Neural progenitor cell (in vitro differentiated cells): ENCODE results near the gene CRIP3. TPM values are rescaled to one million over a fixed set of nuclear protein-coding genes. Genes with fewer than 3 reads are reported as not detected.
A peak's percentile ranks its signal among the peaks of the same experiment; 100 is the strongest.
"Not testable (repeated sequence)": the region's sequence is repeated elsewhere in the genome, so short reads cannot be mapped to it uniquely, and the experiment has no call there.

Experiments used
- DNase-seq: peaks from one replicate; pipeline ENCODE4 v3.0.0-alpha.2; 2016; ENCODE audit warnings: low spot score
- H2AFZ ChIP-seq: fragments of 200-600 bp; sonication (generic); replicated peaks from 2 replicates; pipeline ENCODE4 v1.6.1; 2016; ENCODE audit warnings: antibody characterized with exemption
- H3F3A ChIP-seq: fragments of 200-600 bp; sonication (generic); 2 replicates; pipeline ENCODE4 v1.6.1; 2016; ENCODE audit warnings: antibody characterized with exemption, low read depth
- H3K27ac ChIP-seq: fragments of 200-600 bp; sonication (generic); 2 replicates; pipeline ENCODE4 v1.5.1; 2016; ENCODE audit warnings: mild to moderate bottlenecking
- H3K27me3 ChIP-seq: fragments of 200-600 bp; sonication (generic); 2 replicates; pipeline ENCODE4 v1.6.1; 2016; ENCODE audit warnings: mild to moderate bottlenecking, moderate library complexity
- H3K36me3 ChIP-seq: fragments of 200-600 bp; sonication (generic); 2 replicates; pipeline ENCODE4 v1.5.1; 2016
- H3K4me1 ChIP-seq: fragments of 200-600 bp; sonication (generic); 2 replicates; pipeline ENCODE4 v1.6.1; 2016; ENCODE audit warnings: mixed run types
- H3K4me2 ChIP-seq: fragments of 200-600 bp; sonication (generic); 2 replicates; pipeline ENCODE4 v1.6.1; 2016
- H3K4me3 ChIP-seq: fragments of 200-600 bp; sonication (generic); 2 replicates; pipeline ENCODE4 v1.5.1; 2016
- H3K79me2 ChIP-seq: fragments of 200-600 bp; sonication (generic); 2 replicates; pipeline ENCODE4 v1.6.1; 2016; ENCODE audit warnings: low read depth
- H3K9ac ChIP-seq: fragments of 200-600 bp; sonication (generic); 2 replicates; pipeline ENCODE4 v1.6.1; 2016
- H3K9me3 ChIP-seq: fragments of 200-600 bp; sonication (generic); 2 replicates; pipeline ENCODE4 v1.5.1; 2016; ENCODE audit warnings: low read depth
- H4K20me1 ChIP-seq: fragments of 200-600 bp; sonication (generic); 2 replicates; pipeline ENCODE4 v1.6.1; 2016; ENCODE audit warnings: low read depth
- H3K27ac Mint-ChIP-seq: 3 replicates; pipeline ENCODE4 v1.8.0; 2021; ENCODE audit warnings: mixed read lengths
- H3K27me3 Mint-ChIP-seq: 2 replicates; pipeline ENCODE4 v1.8.0; 2022; ENCODE audit warnings: low read depth, mild to moderate bottlenecking, inconsistent platforms, moderate library complexity, mixed read lengths; ENCODE audit not compliant: insufficient read depth
- H3K36me3 Mint-ChIP-seq: 3 replicates; pipeline ENCODE4 v1.8.0; 2021; ENCODE audit warnings: mixed read lengths
- H3K4me1 Mint-ChIP-seq: 3 replicates; pipeline ENCODE4 v1.8.0; 2021; ENCODE audit warnings: mixed read lengths
- H3K4me3 Mint-ChIP-seq: 3 replicates; pipeline ENCODE4 v1.8.0; 2021; ENCODE audit warnings: mild to moderate bottlenecking, moderate library complexity, mixed read lengths
- H3K9me3 Mint-ChIP-seq: 3 replicates; pipeline ENCODE4 v1.8.0; 2020; ENCODE audit warnings: mixed read lengths
- CTCF ChIP-seq: fragments of 200-600 bp; sonication (generic); IDR thresholded peaks from 2 replicates; pipeline ENCODE4 v1.5.1; 2017; ENCODE audit warnings: antibody characterized with exemption, mild to moderate bottlenecking
- EZH2 ChIP-seq: fragments of 200-600 bp; sonication (generic); IDR thresholded peaks from 2 replicates; pipeline ENCODE4 v1.6.1; 2017; ENCODE audit warnings: antibody characterized with exemption, mild to moderate bottlenecking, moderate library complexity
- EZH2phosphoT487 ChIP-seq: fragments of 200-600 bp; sonication (generic); IDR thresholded peaks from 2 replicates; pipeline ENCODE4 v1.6.1; 2017; ENCODE audit warnings: antibody characterized with exemption
- total RNA-seq: library from RNA; depleted of rRNA; stranded (reverse); fragments of >200 nt; gene quantifications from 2 replicates; pipeline ENCODE4 v1.2.3, GENCODE V29; 2015; ENCODE audit warnings: low replicate concordance

CRIP3 gene
- total RNA-seq: 21.3 and 35.4 TPM in 2 replicates

- Mint-ChIP-seq H3K27ac (no peak within 1 kb of the TSS), H3K9me3 (no peaks in the 10 kb centered on the region), H3K27me3 (peaks cover 15% of the 10 kb centered on the region), H3K36me3 (no peaks in the 10 kb centered on the region), H3K4me1 (peaks cover 7% of the 10 kb centered on the region), H3K4me3 (peak within 1 kb of the TSS; percentile 81)
- peak; percentile 90 for DNase-seq
- Histone ChIP-seq H3F3A (no peaks in the 10 kb centered on the region), H3K4me1 (peaks cover 9% of the 10 kb centered on the region), H3K4me2 (peak within 1 kb of the TSS; percentile 78), H3K9ac (no peak within 1 kb of the TSS), H3K36me3 (no peaks in the 10 kb centered on the region), H3K9me3 (no peaks in the 10 kb centered on the region), H3K27me3 (no peaks in the 10 kb centered on the region), H2AFZ (peak within 1 kb of the TSS; percentile 92), H3K79me2 (no peaks in the 10 kb centered on the region), H3K27ac (no peak within 1 kb of the TSS), H4K20me1 (no peaks in the 10 kb centered on the region), H3K4me3 (peak within 1 kb of the TSS; percentile 44)
- TF ChIP-seq EZH2phosphoT487 (no peak), EZH2 (no peak), CTCF (peak; percentile 39)
These were observed at the start of gene CRIP3 for GRCh38 chr6:43308101-43308989. TSS of gene CRIP3 (minus strand) at chr6:43308826. CDS start at chr6:43308792, 34 bp downstream.

DNA sequence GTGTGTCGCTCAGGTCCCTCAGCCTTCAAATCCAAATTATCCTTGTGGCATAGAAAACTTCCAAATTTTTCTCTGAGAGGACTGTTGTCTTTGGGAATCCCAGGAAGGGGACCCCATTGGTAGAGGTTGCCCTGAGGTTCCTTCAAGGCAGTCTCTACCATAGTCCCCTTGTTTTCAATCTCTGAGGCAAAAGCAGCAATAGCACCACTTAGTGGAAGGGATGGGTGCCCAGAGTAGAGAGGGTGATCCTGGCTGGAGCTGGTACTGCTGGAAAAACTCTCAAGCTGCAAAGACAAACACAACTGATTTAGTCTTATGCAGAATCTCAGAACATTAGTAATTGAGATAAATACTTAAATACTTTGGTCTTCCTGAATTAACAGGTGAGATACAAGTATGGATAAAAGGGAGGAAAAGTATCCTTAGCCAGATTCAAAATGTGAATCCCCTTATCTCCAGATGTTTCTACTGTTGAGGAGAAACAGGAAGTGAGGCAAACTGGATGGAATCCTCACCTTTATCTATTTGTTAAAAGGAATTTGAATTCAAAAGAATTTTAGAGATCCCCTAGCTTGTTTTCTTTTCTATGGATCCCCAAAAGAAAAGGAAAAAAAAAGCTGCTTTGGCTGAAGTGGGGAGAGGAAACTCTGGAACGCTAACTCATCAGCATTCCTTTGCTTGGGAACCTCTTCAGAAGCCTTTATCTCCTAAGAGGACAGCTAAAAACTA lies 47.4 kb upstream of the CRIP3 start:
- Histone ChIP-seq H3K9ac (no peak overlapping the region), H3K4me1 (no peaks in the 10 kb centered on the region), H3K4me2 (no peak overlapping the region), H3K9me3 (no peaks in the 10 kb centered on the region), H4K20me1 (no peaks in the 10 kb centered on the region), H3K79me2 (no peaks in the 10 kb centered on the region), H3K27me3 (no peaks in the 10 kb centered on the region), H3K27ac (no peak overlapping the region), H2AFZ (no peak overlapping the region), H3K36me3 (no peaks in the 10 kb centered on the region), H3K4me3 (no peak overlapping the region), H3F3A (no peaks in the 10 kb centered on the region)
- H3K27ac Mint-ChIP-seq: no peak overlapping the region
- H3K36me3 Mint-ChIP-seq: peaks cover 44% of the 10 kb centered on the region
- no peak overlapping the region for H3K4me3 Mint-ChIP-seq
- peaks cover 2% of the 10 kb centered on the region for H3K27me3 Mint-ChIP-seq
- DNase-seq: peak; percentile 31
- TF ChIP-seq CTCF (peak; percentile 46), EZH2phosphoT487 (no peak)
- H3K4me1 Mint-ChIP-seq: no peaks in the 10 kb centered on the region
- H3K9me3 Mint-ChIP-seq: no peaks in the 10 kb centered on the region

DNA sequence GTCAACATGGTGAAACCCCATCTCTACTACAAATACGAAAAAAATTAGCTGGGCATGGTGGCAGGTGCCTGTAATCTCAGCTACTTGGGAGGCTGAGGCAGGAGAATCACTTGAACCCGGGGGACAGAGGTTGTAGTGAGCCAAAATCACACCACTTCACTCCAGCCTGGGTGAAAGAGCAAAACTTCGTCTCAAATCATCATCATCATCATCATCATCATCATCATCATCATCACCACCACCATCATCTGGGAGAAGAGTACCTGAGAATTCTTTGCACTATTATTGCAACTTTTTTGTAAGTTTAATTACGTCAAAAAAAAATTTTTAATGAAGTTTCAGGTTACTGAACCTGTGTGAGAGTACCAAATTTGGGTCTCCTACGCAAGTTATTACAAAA lies 43.3 kb upstream of the CRIP3 start:
- not testable (repeated sequence) for H3F3A ChIP-seq, H3K27me3 ChIP-seq, H4K20me1 ChIP-seq, H3K79me2 ChIP-seq, H3K36me3 ChIP-seq, H3K27ac ChIP-seq, H3K4me3 Mint-ChIP-seq, H3K4me2 ChIP-seq, H3K9me3 Mint-ChIP-seq, H3K27ac Mint-ChIP-seq, H3K27me3 Mint-ChIP-seq, H2AFZ ChIP-seq, H3K9ac ChIP-seq, H3K4me1 Mint-ChIP-seq, DNase-seq, H3K4me1 ChIP-seq, H3K9me3 ChIP-seq, H3K4me3 ChIP-seq
- H3K36me3 Mint-ChIP-seq: peaks cover 33% of the 10 kb centered on the region
